H1 (cell line): Measurements from ENCODE around the gene SHC1. TPM values are rescaled to one million over a fixed set of nuclear protein-coding genes. Genes with fewer than 3 reads are reported as not detected.
A peak's percentile ranks its signal among the peaks of the same experiment; 100 is the strongest.

Experiments used
- CTCF ChIA-PET: fragments of 300-600 bp; sonication (Branson Sonifier 250); formaldehyde crosslinking; loops from one replicate; lab custom pipeline; 2021; ENCODE audit not compliant: partially characterized antibody; lab: Charles Lee
- POLR2A ChIA-PET: fragments of 300-600 bp; sonication (Branson Sonifier 250); formaldehyde crosslinking; loops from one replicate; lab custom pipeline; 2021; ENCODE audit warnings: inconsistent platforms; ENCODE audit not compliant: partially characterized antibody; lab: Charles Lee
- DNase-seq, 2 experiments: peaks; one replicate each; pipeline versions ENCODE4 v3.0.0 to v3.0.0-alpha.2; 2010 to 2022; ENCODE audit warnings: low spot score in 2 of 2, low read depth in 1 of 2, mixed read lengths in 1 of 2
- FAIRE-seq: peaks from 2 replicates; lab custom pipeline; 2011; peaks lifted over from hg19 to GRCh38; lab: Jason Lieb, UNC
- H2AFZ ChIP-seq: 2 replicates; pipeline ENCODE4 v1.8.1; 2012; ENCODE audit warnings: low read length, inconsistent platforms
- H2AK5ac ChIP-seq: 2 replicates; pipeline ENCODE4 v1.6.1; 2013; ENCODE audit warnings: low read depth, low read length
- H2BK120ac ChIP-seq: replicated peaks from 2 replicates; pipeline ENCODE3; 2013; ENCODE audit warnings: low read depth, low read length, inconsistent platforms
- H2BK12ac ChIP-seq: 2 replicates; pipeline ENCODE4 v1.6.1; 2013; ENCODE audit warnings: low read depth, low read length
- H2BK15ac ChIP-seq: 2 replicates; pipeline ENCODE4 v1.6.1; 2013; ENCODE audit warnings: low read length
- H2BK20ac ChIP-seq: 2 replicates; pipeline ENCODE4 v1.6.1; 2013; ENCODE audit warnings: low read length
- H2BK5ac ChIP-seq: 2 replicates; pipeline ENCODE4 v1.6.1; 2013; ENCODE audit warnings: low read depth, low read length
- H3K14ac ChIP-seq: 2 replicates; pipeline ENCODE4 v1.6.1; 2013; ENCODE audit warnings: inconsistent platforms; ENCODE audit not compliant: insufficient read length
- H3K18ac ChIP-seq: 2 replicates; pipeline ENCODE4 v1.6.1; 2013; ENCODE audit warnings: low read length; ENCODE audit errors: extremely low read depth
- H3K23ac ChIP-seq: 2 replicates; pipeline ENCODE4 v1.6.1; 2013; ENCODE audit warnings: inconsistent platforms; ENCODE audit not compliant: insufficient read length
- H3K23me2 ChIP-seq: 2 replicates; pipeline ENCODE4 v1.6.1; 2013; ENCODE audit warnings: low read depth, low read length
- H3K27ac ChIP-seq: 2 replicates; pipeline ENCODE4 v1.6.1; 2011; ENCODE audit warnings: low read depth, low read length, inconsistent platforms
- H3K27me3 ChIP-seq, 4 experiments: replicated peaks in 1 of 4; 1 replicate in 1 of 4; 2 replicates in 3 of 4; pipeline versions ENCODE4 v1.6.1 to v1.8.1; 2011 to 2013; ENCODE audit warnings: low read length in 3 of 4, mild to moderate bottlenecking in 3 of 4, inconsistent platforms in 2 of 4, mixed read lengths in 2 of 4, moderate library complexity in 1 of 4; ENCODE audit not compliant: control insufficient read depth in 3 of 4, insufficient read depth in 3 of 4; ENCODE audit errors: extremely low read depth in 1 of 4
- H3K36me3 ChIP-seq, 4 experiments: 2 replicates each; pipeline versions ENCODE4 v1.6.1 to v1.8.1; 2011 to 2013; ENCODE audit warnings: mild to moderate bottlenecking in 4 of 4, low read length in 3 of 4, moderate library complexity in 2 of 4, control low read depth in 1 of 4, inconsistent platforms in 1 of 4; ENCODE audit not compliant: insufficient read depth in 4 of 4, control insufficient read depth in 2 of 4
- H3K4ac ChIP-seq: replicated peaks from 2 replicates; pipeline ENCODE3; 2013; ENCODE audit warnings: low read length, low read depth, mixed read lengths, inconsistent platforms; ENCODE audit not compliant: insufficient read length
- H3K4me1 ChIP-seq, 4 experiments: replicated peaks in 1 of 4; 1 replicate in 1 of 4; 2 replicates in 3 of 4; pipeline versions ENCODE4 v1.6.1 to v1.8.1; 2011 to 2013; ENCODE audit warnings: low read length in 3 of 4, inconsistent platforms in 2 of 4, mixed read lengths in 1 of 4; ENCODE audit not compliant: insufficient read depth in 4 of 4, control insufficient read depth in 3 of 4
- H3K4me2 ChIP-seq, 2 experiments: 2 replicates each; pipeline versions ENCODE4 v1.6.1 to v1.8.1; 2011 to 2013; ENCODE audit warnings: low read depth in 2 of 2, low read length in 2 of 2, control low read depth in 1 of 2, inconsistent platforms in 1 of 2, mild to moderate bottlenecking in 1 of 2; ENCODE audit not compliant: insufficient read depth in 1 of 2
- H3K4me3 ChIP-seq, 4 experiments: fragments of 200-600, 300-600 bp in 1 of 4; sonication (generic), shearing (Covaris generic), sonication (Bioruptor Twin) in 1 of 4; 2 replicates each; pipeline versions ENCODE4 v1.5.1 to v1.8.1; 2011 to 2016; ENCODE audit warnings: low read length in 4 of 4, low read depth in 3 of 4, control low read depth in 2 of 4, inconsistent platforms in 2 of 4, mild to moderate bottlenecking in 2 of 4, mixed read lengths in 1 of 4, moderate library complexity in 1 of 4; ENCODE audit not compliant: insufficient read depth in 2 of 4; ENCODE audit errors: extremely low read depth in 1 of 4
- H3K56ac ChIP-seq: replicated peaks from 2 replicates; pipeline ENCODE3; 2013; ENCODE audit warnings: low read depth, mild to moderate bottlenecking, mixed read lengths, low read length, inconsistent platforms; ENCODE audit not compliant: insufficient read length
- H3K79me1 ChIP-seq: 2 replicates; pipeline ENCODE4 v1.6.1; 2013; ENCODE audit warnings: low read depth, low read length, control low read depth
- H3K79me2 ChIP-seq, 2 experiments: 2 replicates each; pipeline versions ENCODE4 v1.6.1 to v1.8.1; 2012 to 2013; ENCODE audit warnings: low read length in 2 of 2, mild to moderate bottlenecking in 2 of 2, inconsistent platforms in 1 of 2; ENCODE audit not compliant: insufficient read depth in 2 of 2, control insufficient read depth in 1 of 2
- H3K9ac ChIP-seq, 4 experiments: replicated peaks in 1 of 4; 1 replicate in 1 of 4; 2 replicates in 3 of 4; pipeline versions ENCODE4 v1.6.1 to v1.8.1; 2011 to 2013; ENCODE audit warnings: low read depth in 3 of 4, low read length in 3 of 4, control low read depth in 2 of 4, mild to moderate bottlenecking in 2 of 4, moderate library complexity in 2 of 4, inconsistent platforms in 1 of 4; ENCODE audit errors: extremely low read depth in 1 of 4
- H3K9me3 ChIP-seq, 2 experiments: 2 replicates each; pipeline versions ENCODE4 v1.6.1 to v1.8.1; 2012 to 2013; ENCODE audit warnings: mild to moderate bottlenecking in 2 of 2, moderate library complexity in 2 of 2, control low read depth in 1 of 2, inconsistent platforms in 1 of 2, low read depth in 1 of 2, low read length in 1 of 2, mixed read lengths in 1 of 2; ENCODE audit not compliant: insufficient read depth in 2 of 2
- H4K20me1 ChIP-seq, 2 experiments: replicated peaks in 1 of 2; 2 replicates each; pipeline versions ENCODE3 to v1.8.1; 2011 to 2013; ENCODE audit warnings: inconsistent platforms in 2 of 2, low read length in 2 of 2, mild to moderate bottlenecking in 1 of 2; ENCODE audit not compliant: insufficient read depth in 2 of 2, control insufficient read depth in 1 of 2
- H4K5ac ChIP-seq: 2 replicates; pipeline ENCODE4 v1.6.1; 2013; ENCODE audit warnings: low read length, low read depth, mixed read lengths, inconsistent platforms; ENCODE audit not compliant: insufficient read length
- H4K8ac ChIP-seq: 2 replicates; pipeline ENCODE4 v1.8.0; 2013; ENCODE audit warnings: mild to moderate bottlenecking, moderate library complexity, low read length, inconsistent platforms; ENCODE audit not compliant: insufficient read depth; ENCODE audit errors: extremely low read depth
- H4K91ac ChIP-seq: replicated peaks from 2 replicates; pipeline ENCODE3; 2013; ENCODE audit warnings: low read length, mixed read lengths, inconsistent platforms; ENCODE audit not compliant: insufficient read length
- E2F6 ChIP-seq: IDR thresholded peaks from 2 replicates; pipeline ENCODE4 v1.6.1; 2012; ENCODE audit warnings: inconsistent platforms
- POLR2A ChIP-seq, 2 experiments: IDR thresholded peaks; 1 replicate in 1 of 2; 2 replicates in 1 of 2; pipeline ENCODE4 v1.6.1; 2011; ENCODE audit warnings: low read depth in 2 of 2, low read length in 2 of 2, mild to moderate bottlenecking in 2 of 2; ENCODE audit errors: control extremely low read depth in 1 of 2
- POLR2AphosphoS5 ChIP-seq: IDR thresholded peaks from 2 replicates; pipeline ENCODE4 v1.6.1; 2011; ENCODE audit warnings: low read depth, low read length
- RNF2 ChIP-seq: fragments of 200-900, 300-1000 bp; sonication (generic); IDR thresholded peaks from 2 replicates; pipeline ENCODE4 v1.7.1; 2016; ENCODE audit warnings: borderline replicate concordance, low read depth, mild to moderate bottlenecking, antibody characterized with exemption, low read length; ENCODE audit not compliant: poor library complexity, severe bottlenecking; ENCODE audit errors: missing control alignments
- SP1 ChIP-seq: IDR thresholded peaks from 2 replicates; pipeline ENCODE4 v1.6.1; 2011; ENCODE audit warnings: low read depth, low read length
- WGBS, 2 experiments: shearing (Covaris generic) in 1 of 2; methylation state at CpG; one replicate each; pipeline versions ENCODE4 v1.1.6 to v1.1.7; 2013 to 2015; ENCODE audit warnings: low lambda C conversion rate in 2 of 2, mixed read lengths in 2 of 2, inconsistent platforms in 1 of 2, low coverage in 1 of 2, missing lambda C conversion rate in 1 of 2; ENCODE audit not compliant: insufficient replicate concordance in 2 of 2, insufficient coverage in 1 of 2, insufficient read length in 1 of 2; ENCODE audit errors: extremely low coverage in 1 of 2, missing lambda C conversion rate in 1 of 2; 5-methylcytosine and 5-hydroxymethylcytosine counted together
- polyA plus RNA-seq, 7 experiments: library from polyadenylated mRNA; depleted of rRNA in 3 of 7; stranded (reverse) in 5 of 7; unstranded in 2 of 7; fragments of >200 nt in 5 of 7; fragments of 200-250 nt in 2 of 7; gene quantifications; 1 replicate in 5 of 7; 2 replicates in 1 of 7; 4 replicates in 1 of 7; pipeline versions ENCODE4 v1.2.1 to v1.2.3, GENCODE V29; 2011 to 2013; ENCODE audit warnings: missing spikeins in 2 of 7, mixed read lengths in 2 of 7
- total RNA-seq: library from RNA; stranded (reverse); fragmentation: NEBNext Ultra II Directional; extraction: Animal tissue kit (Norgen Biotek cat#: 25700); gene quantifications from 2 replicates; pipeline ENCODE4 v1.2.1, GENCODE V29; 2021

SHC1 gene
- total and polyA plus RNA-seq, 2 of the 8 experiments (the other 6 are each of a cell fraction or from before 2014, with no cell fraction given), result 177 to 212 TPM

- Histone ChIP-seq H4K20me1 (peaks cover 15 to 22% of the 10 kb centered on the region in 2 experiments), H3K14ac (no peak overlapping the region), H2BK120ac (no peak overlapping the region), H3K27ac (no peak overlapping the region), H3K79me1 (peaks cover 4% of the 10 kb centered on the region; the same call in 1 of the 2 replicates), H2BK5ac (no peak overlapping the region), H3K18ac (no peak overlapping the region), H3K4me3 (no peak overlapping the region), H3K27me3 (no peaks in the 10 kb centered on the region), H3K4me1 (peaks cover 0 to 7% (median 3%) of the 10 kb centered on the region in 4 experiments; a peak in 3 of 7 replicates), H3K9me3 (no peaks in the 10 kb centered on the region), H3K79me2 (peaks cover 0 to 40% of the 10 kb centered on the region in 2 experiments; a peak in 3 of 4 replicates), H2BK15ac (no peak overlapping the region), H3K9ac (no peak overlapping the region), H3K4me2 (no peak overlapping the region), H3K23ac (no peak overlapping the region), H2BK12ac (no peak overlapping the region), H3K23me2 (no peaks in the 10 kb centered on the region; the same call in 1 of the 2 replicates), H3K4ac (no peak overlapping the region), H4K91ac (no peak overlapping the region), H2AK5ac (no peak overlapping the region), H2AFZ (no peak overlapping the region), H2BK20ac (0 out of 2 replicates have a peak overlapping the region, but pooled peaks have one; percentile 32), H3K56ac (no peak overlapping the region), H4K8ac (no peak overlapping the region), H3K36me3 (peaks cover 13 to 47% (median 35%) of the 10 kb centered on the region in 4 experiments), H4K5ac (no peak overlapping the region)
- POLR2A ChIA-PET, result interaction anchor here (2.0 to 42.8 kb wide), 4 partner anchors 6 to 31 kb away, joined by 5 to 702 read pairs (median 682); partner anchors contain the start of genes CKS1B, FLAD1, LENEP and PBXIP1
- DNase-seq, result no peak
- no peak for FAIRE-seq
- CTCF ChIA-PET, result interaction anchor here (0.9 to 2.0 kb wide), 9 partner anchors 12 to 83 kb away, joined by 3 to 8 read pairs (median 4); partner anchors contain the start of genes PBXIP1 and SHC1
- 82% methylated on average over 3 of the region's 3 CpGs; no CpG with 5 or more reads in 1 of the 2 experiments for WGBS, 2 experiments
- TF ChIP-seq POLR2AphosphoS5, result peak; percentile 61
- no peak for TF ChIP-seq RNF2
- peak in 1 of 2 experiments; percentile 15; a peak in 1 of 3 replicates for TF ChIP-seq POLR2A (IDR thresholded peaks at IDR 0.05; ENCODE audit: control extremely low read depth in 1 of 2, low read depth in 2 of 2, low read length in 2 of 2)
- TF ChIP-seq SP1, result no peak
- TF ChIP-seq E2F6, result no peak
Observed at GRCh38 chr1:154989195-154989860, 18.8 kb upstream of the SHC1 start.
